ENCODE data around the gene KCNH1.

KCNH1 gene

GRCh38 chr1:210857705-210858104 lies 276.2 kb downstream of the KCNH1 start:
- no peaks in the 10 kb centered on the region for H3K9me3 ChIP-seq (ENCODE audit: control insufficient read depth, insufficient read depth, low read depth, low read length)
- ChIA-PET CTCF (no interaction called here), POLR2A (no interaction called here)
- TF ChIP-seq ZNF121 (tag by site-specific recombination; IDR thresholded peaks at IDR 0.05) (no peak), TSHZ1 (tag by site-specific recombination; IDR thresholded peaks at IDR 0.05; ENCODE audit: borderline replicate concordance) (no peak), ZNF138 (tag by site-specific recombination; IDR thresholded peaks at IDR 0.05; ENCODE audit: borderline replicate concordance) (no peak), ZNF558 (tag by site-specific recombination; IDR thresholded peaks at IDR 0.05) (no peak), ZNF133 (tag by site-specific recombination; IDR thresholded peaks at IDR 0.05) (no peak)
- no peaks in the 10 kb centered on the region for H3K36me3 ChIP-seq (ENCODE audit: control insufficient read depth in 2 of 2, insufficient read depth in 1 of 2, low read length in 2 of 2)
- no peaks in the 10 kb centered on the region for H3K4me1 ChIP-seq (ENCODE audit: control insufficient read depth, insufficient read depth, low read length)
- H3K27ac ChIP-seq (ENCODE audit: extremely low read depth, low read depth, low read length), result no peak overlapping the region
- no peak overlapping the region for H3K4me3 ChIP-seq (ENCODE audit: low read depth, low read length)

- CTCF ChIA-PET, result no interaction called here
- no peak overlapping the region for H3K4me3 ChIP-seq (ENCODE audit: low read depth, low read length)
- POLR2A ChIA-PET, result no interaction called here
- H3K36me3 ChIP-seq (ENCODE audit: control insufficient read depth in 2 of 2, insufficient read depth in 1 of 2, low read length in 2 of 2), result no peaks in the 10 kb centered on the region
- H3K4me1 ChIP-seq (ENCODE audit: control insufficient read depth, insufficient read depth, low read length), result no peaks in the 10 kb centered on the region
- no peak overlapping the region for H3K27ac ChIP-seq (ENCODE audit: extremely low read depth, low read depth, low read length)
- TF ChIP-seq ZNF114 (tag by site-specific recombination; IDR thresholded peaks at IDR 0.05) (no peak), SETDB1 (IDR thresholded peaks at IDR 0.05; ENCODE audit: insufficient read length, low read length) (no peak), ZNF302 (tag by site-specific recombination; IDR thresholded peaks at IDR 0.05; ENCODE audit: low read depth) (no peak), ZNF335 (tag by site-specific recombination; conservative IDR thresholded peaks at IDR 0.05) (no peak), ZNF624 (tag by site-specific recombination; IDR thresholded peaks at IDR 0.05) (no peak), ZNF26 (tag by site-specific recombination; IDR thresholded peaks at IDR 0.05) (no peak), ZNF433 (tag by site-specific recombination; IDR thresholded peaks at IDR 0.05; ENCODE audit: low read depth) (no peak), ZNF747 (tag by site-specific recombination; IDR thresholded peaks at IDR 0.05) (no peak), ZNF677 (tag by site-specific recombination; IDR thresholded peaks at IDR 0.05) (no peak), ZNF214 (tag by site-specific recombination; IDR thresholded peaks at IDR 0.05; ENCODE audit: borderline replicate concordance) (no peak), MYNN (tag by site-specific recombination; IDR thresholded peaks at IDR 0.05; ENCODE audit: borderline replicate concordance) (no peak), KLF1 (tag by site-specific recombination; IDR thresholded peaks at IDR 0.05) (no peak), ZNF155 (tag by site-specific recombination; IDR thresholded peaks at IDR 0.05) (no peak)
- H3K9me3 ChIP-seq (ENCODE audit: control insufficient read depth, insufficient read depth, low read depth, low read length), result no peaks in the 10 kb centered on the region
These were observed 276.7 kb downstream of the KCNH1 start for GRCh38 chr1:210857146-210857663.

GRCh38 chr1:210855440-210855839 lies 278.5 kb downstream of the KCNH1 start:
- H3K36me3 ChIP-seq (ENCODE audit: control insufficient read depth in 2 of 2, insufficient read depth in 1 of 2, low read length in 2 of 2), result no peaks in the 10 kb centered on the region
- H3K4me1 ChIP-seq (ENCODE audit: control insufficient read depth, insufficient read depth, low read length), result no peaks in the 10 kb centered on the region
- H3K27ac ChIP-seq (ENCODE audit: extremely low read depth, low read depth, low read length), result no peak overlapping the region
- H3K4me3 ChIP-seq (ENCODE audit: low read depth, low read length), result no peak overlapping the region
- POLR2A ChIA-PET, result no interaction called here
- CTCF ChIA-PET, result interaction anchor here (0.5 to 0.6 kb wide), 3 partner anchors 18 to 228 kb away, joined by 3 to 4 read pairs (median 3); no protein-coding TSS in a partner anchor
- no peaks in the 10 kb centered on the region for H3K9me3 ChIP-seq (ENCODE audit: control insufficient read depth, insufficient read depth, low read depth, low read length)
- no peak for TF ChIP-seq ZNF626 (tag by site-specific recombination; IDR thresholded peaks at IDR 0.05)
- peak; percentile 77 for TF ChIP-seq REST (tag by site-specific recombination; IDR thresholded peaks at IDR 0.05)
- no peak for TF ChIP-seq RBAK (tag by site-specific recombination; IDR thresholded peaks at IDR 0.05)
- TF ChIP-seq ZNF768 (tag by site-specific recombination; IDR thresholded peaks at IDR 0.05), result no peak
- no peak for TF ChIP-seq SCRT1 (tag by site-specific recombination; IDR thresholded peaks at IDR 0.05; ENCODE audit: borderline replicate concordance)
- no peak for TF ChIP-seq KLF8 (tag by site-specific recombination; IDR thresholded peaks at IDR 0.05)

Measured in HEK293 (cell line).